ENCODE measurements around the gene MLEC.

Gene MLEC

DNA sequence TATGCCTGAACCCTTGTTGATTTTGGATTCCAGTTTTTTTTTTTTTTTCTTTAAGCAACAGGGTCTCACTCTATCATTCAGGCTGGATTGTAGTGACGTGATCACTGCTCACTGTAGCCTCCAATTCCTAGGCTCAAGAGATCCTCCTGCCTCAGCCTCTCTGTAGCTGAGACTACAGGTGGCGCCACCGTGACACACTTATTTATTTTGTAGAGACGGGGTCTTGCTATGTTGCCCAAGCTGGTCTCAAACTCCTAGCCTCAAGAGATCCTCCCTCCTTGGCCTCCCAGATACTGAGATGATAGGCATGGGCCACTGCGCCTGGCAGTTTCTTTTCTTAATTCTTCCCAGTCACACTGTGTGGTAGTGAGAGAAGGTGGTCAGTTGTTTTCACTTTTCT is 63.9 kb downstream of the MLEC start:
- DNase-seq = no peak

DNA sequence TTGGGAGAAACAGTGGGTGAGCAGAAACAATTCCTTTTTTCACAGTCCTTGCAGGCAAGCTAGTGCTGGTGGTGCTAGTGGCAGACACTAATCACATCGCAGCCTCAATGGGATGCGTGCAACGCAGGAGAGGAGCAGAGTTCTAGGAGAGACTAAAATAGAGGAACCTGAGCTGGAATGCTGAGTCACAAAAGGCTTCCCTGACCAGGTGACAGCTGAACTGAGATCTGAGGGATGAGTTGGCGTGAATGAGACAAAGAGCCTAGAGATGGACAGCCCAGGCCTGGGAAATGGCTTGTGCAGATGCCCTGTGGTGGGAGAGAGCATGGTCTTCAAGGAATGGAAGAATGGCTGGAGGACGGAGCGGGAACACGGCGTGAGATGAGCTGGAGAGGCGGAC is 64.4 kb downstream of the MLEC start:
- no peak for DNase-seq
